T-helper 22 cell (primary cell): ENCODE results near the gene SF3B2.

Experiments
- DNase-seq: peaks from one replicate; pipeline ENCODE4 v3.0.0-alpha.2; 2020; ENCODE audit warnings: low read depth

The SF3B2 gene

GRCh38 chr11:66047541-66048365 lies 4.4 kb upstream of the SF3B2 start:
- DNase-seq, result no peak

GRCh38 chr11:66048547-66049323 lies 3.4 kb upstream of the SF3B2 start, which contains the start of gene GAL3ST3:
TSS of gene GAL3ST3 (minus strand) at chr11:66049161. CDS start at chr11:66045415, 3,746 bp downstream.
- DNase-seq, result no peak

- DNase-seq, result no peak
Observed at GRCh38 chr11:66050581-66051231, 1.5 kb upstream of the SF3B2 start.

GRCh38 chr11:66051371-66051765 lies 796 bp upstream of the SF3B2 start:
- DNase-seq, result no peak

- DNase-seq, result no peak
Observed at GRCh38 chr11:66052664-66052982, 459 bp downstream of the SF3B2 start.

- DNase-seq, result no peak
Observed at GRCh38 chr11:66055021-66055420, 2.9 kb downstream of the SF3B2 start.

- DNase-seq, result no peak
Observed at GRCh38 chr11:66056501-66056900, 4.3 kb downstream of the SF3B2 start.

- no peak for DNase-seq
Observed at GRCh38 chr11:66059966-66060680, 8.0 kb downstream of the SF3B2 start.

GRCh38 chr11:66061268-66061667 lies 9.1 kb downstream of the SF3B2 start:
- no peak for DNase-seq

GRCh38 chr11:66062408-66062807 lies 10.2 kb downstream of the SF3B2 start:
- DNase-seq, result no peak

- no peak for DNase-seq
Observed at GRCh38 chr11:66063900-66064299, 11.7 kb downstream of the SF3B2 start.

GRCh38 chr11:66064571-66064970 lies 12.4 kb downstream of the SF3B2 start:
- no peak for DNase-seq

- DNase-seq, result no peak
Observed at GRCh38 chr11:66066751-66067150, 14.6 kb downstream of the SF3B2 start.

GRCh38 chr11:66067640-66068039 lies 15.5 kb downstream of the SF3B2 start:
- DNase-seq, result no peak

- peak; percentile 47 for DNase-seq
Observed at GRCh38 chr11:66068154-66068821, 16.1 kb downstream of the SF3B2 start.

- DNase-seq, result peak; percentile 18
Observed at GRCh38 chr11:66068923-66069714, 17.0 kb downstream of the SF3B2 start.

GRCh38 chr11:66069715-66070603 lies 17.8 kb downstream of the SF3B2 start, which contains the start of gene PACS1:
TSS of gene PACS1 (plus strand) at chr11:66070272. CDS start at chr11:66070487, 215 bp downstream.
- peak; percentile 72 for DNase-seq

GRCh38 chr11:66070604-66071380 lies 18.6 kb downstream of the SF3B2 start:
- no peak for DNase-seq

- no peak for DNase-seq
Observed at GRCh38 chr11:66071381-66071801, 19.2 kb downstream of the SF3B2 start.
